IPS-20b (cell line): Measurements from ENCODE around the gene ARAF.
A peak's percentile ranks its signal among the peaks of the same experiment; 100 is the strongest.

Experiments used
- H3K27ac ChIP-seq: one replicate; pipeline ENCODE4 v1.5.1; 2013; ENCODE audit warnings: low read length
- H3K27me3 ChIP-seq: 2 replicates; pipeline ENCODE4 v1.6.1; 2013; ENCODE audit warnings: mild to moderate bottlenecking, low read length, inconsistent platforms; ENCODE audit not compliant: insufficient read depth
- H3K36me3 ChIP-seq: 2 replicates; pipeline ENCODE4 v1.6.1; 2013; ENCODE audit warnings: low read depth, mild to moderate bottlenecking, inconsistent platforms, low read length, moderate library complexity; ENCODE audit not compliant: insufficient read depth
- H3K4me1 ChIP-seq: 2 replicates; pipeline ENCODE4 v1.6.1; 2013; ENCODE audit warnings: mild to moderate bottlenecking, control low read depth, inconsistent platforms, low read length, moderate library complexity; ENCODE audit not compliant: insufficient read depth
- H3K4me3 ChIP-seq: 2 replicates; pipeline ENCODE4 v1.5.1; 2013; ENCODE audit warnings: mild to moderate bottlenecking, low read length, inconsistent platforms
- H3K9ac ChIP-seq: 2 replicates; pipeline ENCODE4 v1.6.1; 2013; ENCODE audit warnings: low read depth, mild to moderate bottlenecking, inconsistent platforms, low read length, moderate library complexity
- H3K9me3 ChIP-seq: 2 replicates; pipeline ENCODE4 v1.6.1; 2013; ENCODE audit warnings: mild to moderate bottlenecking, low read depth, low read length, inconsistent platforms; ENCODE audit not compliant: insufficient read depth

ARAF gene

DNA sequence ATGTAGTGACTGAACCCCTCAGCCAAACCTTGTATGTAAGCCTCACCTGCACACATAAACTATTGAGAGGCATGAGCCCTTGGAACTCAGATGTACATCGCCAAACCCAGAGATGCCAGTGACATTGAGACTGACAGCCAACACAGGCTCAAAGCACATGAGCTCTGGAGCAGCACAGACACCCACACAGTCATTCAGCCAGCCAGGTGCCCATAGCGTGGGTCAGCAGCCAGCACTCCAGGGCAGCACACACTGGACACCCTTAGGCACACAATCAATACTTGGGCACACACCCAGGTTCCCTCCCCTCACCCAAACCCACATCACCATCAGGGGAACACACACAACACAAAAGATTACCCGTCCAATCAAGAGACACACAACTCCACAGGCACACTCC, 16.9 kb downstream of the ARAF start:
- Histone ChIP-seq H3K36me3 (no peaks in the 10 kb centered on the region), H3K27ac (no peak overlapping the region), H3K27me3 (no peaks in the 10 kb centered on the region), H3K4me3 (no peak overlapping the region), H3K9me3 (no peaks in the 10 kb centered on the region), H3K9ac (no peak overlapping the region), H3K4me1 (peaks cover 4% of the 10 kb centered on the region; the same call in 1 of the 2 replicates)

DNA sequence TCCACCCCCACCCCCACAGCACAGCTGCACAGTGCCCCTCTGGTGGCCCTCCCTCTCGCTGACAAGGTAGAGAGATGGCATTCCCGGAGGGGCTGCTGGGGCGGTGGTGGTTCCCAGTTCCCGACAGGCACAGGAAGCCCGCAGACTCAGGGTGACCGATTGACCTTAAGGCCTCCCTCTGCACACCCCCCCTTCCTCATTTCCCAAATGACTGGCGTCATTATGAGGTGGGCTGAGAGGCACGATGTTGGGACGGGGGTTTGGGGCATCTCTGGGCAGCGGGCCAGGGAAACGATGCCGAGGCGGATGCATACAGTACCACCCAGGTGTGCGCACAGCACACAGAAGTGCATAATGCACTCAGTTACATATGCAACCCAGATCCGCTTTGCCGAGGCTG, 17.7 kb downstream of the ARAF start:
- no peaks in the 10 kb centered on the region for H3K27me3 ChIP-seq
- no peak overlapping the region for H3K4me3 ChIP-seq
- H3K4me1 ChIP-seq = no peaks in the 10 kb centered on the region; the same call in 1 of the 2 replicates
- no peaks in the 10 kb centered on the region for H3K9me3 ChIP-seq
- H3K36me3 ChIP-seq = no peaks in the 10 kb centered on the region
- H3K27ac ChIP-seq = no peak overlapping the region
- no peak overlapping the region for H3K9ac ChIP-seq

GRCh38 chrX:47579537-47579936, 18.5 kb downstream of the ARAF start:
- no peaks in the 10 kb centered on the region for H3K27me3 ChIP-seq
- no peak overlapping the region for H3K4me3 ChIP-seq
- H3K4me1 ChIP-seq = no peaks in the 10 kb centered on the region; the same call in 1 of the 2 replicates
- H3K27ac ChIP-seq = no peak overlapping the region
- no peak overlapping the region for H3K9ac ChIP-seq
- H3K36me3 ChIP-seq = no peaks in the 10 kb centered on the region
- no peaks in the 10 kb centered on the region for H3K9me3 ChIP-seq

DNA sequence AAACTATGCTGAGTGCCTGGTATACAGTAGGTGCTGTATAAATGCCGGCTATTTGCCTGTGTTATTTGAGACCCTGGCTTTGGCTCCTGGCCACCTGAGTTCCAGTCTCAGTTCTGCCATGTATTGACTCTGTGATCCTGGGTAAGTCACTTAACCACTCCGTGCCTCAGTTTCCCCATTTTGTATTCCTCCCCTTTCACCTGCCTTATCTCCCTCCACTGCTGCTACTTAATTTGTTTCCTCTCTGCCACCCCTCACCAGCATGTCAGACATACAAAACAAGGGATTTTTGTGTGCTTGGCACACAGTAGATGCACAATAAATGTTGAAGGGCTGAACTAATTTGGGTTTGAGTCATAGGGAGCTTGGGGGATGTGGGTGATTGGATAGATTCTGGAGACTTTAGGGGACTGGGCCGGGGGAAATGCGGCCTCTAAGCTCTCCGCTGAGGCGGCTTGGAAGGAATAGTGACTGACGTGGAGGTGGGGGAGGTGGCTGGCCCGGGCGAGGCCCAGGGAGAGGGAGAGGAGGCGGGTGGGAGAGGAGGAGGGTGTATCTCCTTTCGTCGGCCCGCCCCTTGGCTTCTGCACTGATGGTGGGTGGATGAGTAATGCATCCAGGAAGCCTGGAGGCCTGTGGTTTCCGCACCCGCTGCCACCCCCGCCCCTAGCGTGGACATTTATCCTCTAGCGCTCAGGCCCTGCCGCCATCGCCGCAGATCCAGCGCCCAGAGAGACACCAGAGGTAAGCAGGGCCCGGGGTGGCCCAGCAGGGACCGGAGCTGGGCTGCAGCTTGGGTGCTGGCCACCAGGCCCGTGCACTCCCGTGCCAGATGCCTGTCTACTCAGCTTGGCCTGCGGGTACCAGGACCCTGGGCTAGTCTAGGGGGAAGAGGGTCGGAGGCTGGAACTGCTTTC, 21.0 kb downstream of the ARAF start, which contains the start of gene TIMP1:
Gene TIMP1 (plus strand): TSS at position 706 of the 917 bp plus-strand sequence. CDS start 980 bp downstream, outside the sequence.
- Histone ChIP-seq H3K4me1 (no peaks in the 10 kb centered on the region; the same call in 1 of the 2 replicates), H3K27me3 (no peaks in the 10 kb centered on the region), H3K27ac (peak within 1 kb of the TSS; percentile 65), H3K9ac (peak within 1 kb of the TSS; percentile 68; the same call in 1 of the 2 replicates), H3K4me3 (peak within 1 kb of the TSS; percentile 62), H3K36me3 (no peaks in the 10 kb centered on the region), H3K9me3 (no peaks in the 10 kb centered on the region)

DNA sequence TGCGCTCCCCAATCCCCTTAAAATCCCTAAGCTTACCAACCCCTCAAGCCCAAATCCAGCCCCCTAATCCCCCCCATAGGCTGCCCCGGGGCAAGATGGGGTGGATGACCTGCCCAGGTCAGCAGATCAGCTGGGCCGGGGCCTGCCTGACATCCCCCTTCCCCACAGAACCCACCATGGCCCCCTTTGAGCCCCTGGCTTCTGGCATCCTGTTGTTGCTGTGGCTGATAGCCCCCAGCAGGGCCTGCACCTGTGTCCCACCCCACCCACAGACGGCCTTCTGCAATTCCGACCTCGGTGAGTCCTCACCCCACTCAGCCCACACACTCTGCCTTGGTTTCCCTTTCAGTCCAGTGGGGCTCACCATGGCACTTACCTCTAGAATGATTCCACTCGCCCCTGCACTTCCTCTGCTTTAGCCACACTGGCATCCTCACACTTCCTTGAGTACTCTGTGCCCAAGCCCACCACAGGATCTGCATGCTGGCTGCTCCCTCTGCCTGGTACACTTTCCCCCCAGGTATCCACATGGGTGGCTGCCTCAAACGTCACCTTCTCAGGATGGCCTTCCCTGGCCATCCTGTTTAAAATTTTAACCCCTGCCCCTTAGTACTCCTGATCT, 22.3 kb downstream of the ARAF start:
- Histone ChIP-seq H3K27ac (no peak overlapping the region), H3K27me3 (no peaks in the 10 kb centered on the region), H3K4me1 (no peaks in the 10 kb centered on the region; the same call in 1 of the 2 replicates), H3K9ac (no peak overlapping the region), H3K9me3 (no peaks in the 10 kb centered on the region), H3K36me3 (no peaks in the 10 kb centered on the region), H3K4me3 (no peak overlapping the region)

DNA sequence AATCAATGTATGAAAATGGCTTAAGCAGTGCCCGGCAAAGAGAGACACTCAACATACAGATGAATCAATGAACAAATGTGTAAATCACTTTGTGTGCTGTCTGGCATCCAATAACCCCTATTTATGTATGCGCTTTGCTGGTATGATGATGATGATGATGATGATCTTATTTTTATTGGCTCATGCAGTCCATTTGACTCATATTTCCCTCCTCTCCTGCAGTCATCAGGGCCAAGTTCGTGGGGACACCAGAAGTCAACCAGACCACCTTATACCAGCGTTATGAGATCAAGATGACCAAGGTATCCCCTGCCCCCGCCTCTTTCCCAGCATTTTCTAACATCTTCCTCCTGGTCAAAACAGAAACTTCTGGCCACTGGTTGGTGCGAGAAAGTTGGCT, 23.7 kb downstream of the ARAF start:
- Histone ChIP-seq H3K9ac (no peak overlapping the region), H3K4me1 (no peaks in the 10 kb centered on the region; the same call in 1 of the 2 replicates), H3K9me3 (no peaks in the 10 kb centered on the region), H3K27ac (no peak overlapping the region), H3K36me3 (no peaks in the 10 kb centered on the region), H3K4me3 (no peak overlapping the region), H3K27me3 (no peaks in the 10 kb centered on the region)

DNA sequence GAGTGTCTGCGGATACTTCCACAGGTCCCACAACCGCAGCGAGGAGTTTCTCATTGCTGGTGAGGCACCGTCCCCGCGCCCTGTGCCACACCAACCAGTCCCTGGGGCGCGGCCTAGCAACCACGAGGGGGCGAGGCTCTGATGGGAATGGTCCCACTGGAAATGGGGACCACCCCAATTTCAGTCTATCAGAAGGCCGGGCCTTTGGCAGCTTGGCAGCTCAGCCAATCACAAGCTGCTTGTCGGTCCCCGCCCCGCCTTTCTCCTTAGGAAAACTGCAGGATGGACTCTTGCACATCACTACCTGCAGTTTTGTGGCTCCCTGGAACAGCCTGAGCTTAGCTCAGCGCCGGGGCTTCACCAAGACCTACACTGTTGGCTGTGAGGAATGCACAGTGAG, 24.3 kb downstream of the ARAF start:
- Histone ChIP-seq H3K9me3 (no peaks in the 10 kb centered on the region), H3K36me3 (no peaks in the 10 kb centered on the region)

DNA sequence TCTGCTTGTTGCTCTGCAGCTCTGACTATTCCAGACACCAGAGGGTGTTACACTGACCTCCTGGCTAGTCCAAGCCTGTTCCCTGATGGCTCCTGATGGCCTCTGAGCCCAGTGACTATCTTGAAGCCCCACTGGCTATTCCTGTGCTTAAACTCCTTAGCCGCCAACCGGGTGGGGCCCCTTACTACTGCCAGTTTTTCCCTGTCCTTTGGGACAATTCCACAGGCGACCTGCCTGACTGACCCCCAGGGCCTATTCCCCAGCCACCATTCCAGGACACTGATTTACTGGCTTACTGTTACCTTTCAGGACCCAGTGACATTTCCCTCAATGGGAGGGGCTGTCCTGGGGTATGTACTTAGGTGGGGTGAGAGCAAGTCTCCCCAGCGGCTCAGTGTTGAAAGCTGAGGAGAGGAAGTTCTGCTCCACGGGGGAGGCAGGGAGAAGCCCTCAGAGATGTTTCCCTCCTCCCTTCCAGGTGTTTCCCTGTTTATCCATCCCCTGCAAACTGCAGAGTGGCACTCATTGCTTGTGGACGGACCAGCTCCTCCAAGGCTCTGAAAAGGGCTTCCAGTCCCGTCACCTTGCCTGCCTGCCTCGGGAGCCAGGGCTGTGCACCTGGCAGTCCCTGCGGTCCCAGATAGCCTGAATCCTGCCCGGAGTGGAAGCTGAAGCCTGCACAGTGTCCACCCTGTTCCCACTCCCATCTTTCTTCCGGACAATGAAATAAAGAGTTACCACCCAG, 25.2 kb downstream of the ARAF start:
- Histone ChIP-seq H3K4me1 (no peaks in the 10 kb centered on the region; the same call in 1 of the 2 replicates), H3K27me3 (no peaks in the 10 kb centered on the region), H3K27ac (no peak overlapping the region), H3K9ac (no peak overlapping the region), H3K4me3 (no peak overlapping the region), H3K9me3 (no peaks in the 10 kb centered on the region), H3K36me3 (no peaks in the 10 kb centered on the region)

More for the DNA sequence above, 24.3 kb downstream of the ARAF start:
- Histone ChIP-seq H3K27me3 (no peaks in the 10 kb centered on the region), H3K4me3 (no peak overlapping the region), H3K9ac (no peak overlapping the region), H3K4me1 (no peaks in the 10 kb centered on the region; the same call in 1 of the 2 replicates), H3K27ac (no peak overlapping the region)

DNA sequence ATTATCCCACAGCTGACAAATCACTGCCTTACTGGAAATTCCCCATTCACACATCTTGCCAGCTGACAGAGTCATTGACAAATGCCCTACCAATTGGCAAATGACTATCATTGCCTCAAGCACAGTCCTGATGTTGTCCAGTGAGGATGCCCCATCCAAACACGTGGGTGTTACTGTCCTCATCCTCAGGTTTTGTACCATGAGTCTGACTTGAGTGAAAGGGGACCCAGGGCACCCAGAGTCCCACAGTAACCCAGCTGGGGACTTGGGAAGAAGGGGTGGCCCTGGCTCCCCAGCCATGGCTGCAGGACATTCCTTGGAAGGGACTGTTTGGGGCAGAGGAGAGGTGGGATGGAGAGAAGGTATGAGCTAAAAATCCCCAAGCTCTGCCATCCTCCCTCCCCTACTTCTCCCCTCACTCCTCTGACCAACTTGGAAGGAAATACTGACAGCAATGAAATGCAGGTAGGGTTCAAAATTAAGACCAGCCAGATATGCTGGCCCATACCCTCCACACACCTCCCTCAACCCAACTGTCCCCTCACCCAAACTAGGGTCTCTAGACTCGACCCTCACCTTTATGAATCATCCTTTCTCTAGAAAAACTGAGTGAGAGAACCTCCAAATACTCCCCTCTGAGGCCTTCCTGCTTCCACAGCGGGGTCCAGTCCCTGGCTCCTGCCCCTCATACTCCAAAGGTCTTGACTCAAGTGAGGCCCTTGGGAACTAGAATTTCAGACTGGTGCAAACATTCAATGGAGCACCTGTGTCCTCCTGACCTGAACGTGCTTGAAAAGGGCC, 26.3 kb downstream of the ARAF start:
- H3K4me3 ChIP-seq = no peak overlapping the region
- no peaks in the 10 kb centered on the region for H3K9me3 ChIP-seq
- no peaks in the 10 kb centered on the region for H3K27me3 ChIP-seq

GRCh38 chrX:47587906-47588735, 27.1 kb downstream of the ARAF start:
- Histone ChIP-seq H3K27me3 (no peaks in the 10 kb centered on the region), H3K4me1 (no peaks in the 10 kb centered on the region; the same call in 1 of the 2 replicates), H3K4me3 (no peak overlapping the region), H3K27ac (no peak overlapping the region), H3K36me3 (no peaks in the 10 kb centered on the region), H3K9ac (no peak overlapping the region), H3K9me3 (no peaks in the 10 kb centered on the region)

More for the DNA sequence above, 26.3 kb downstream of the ARAF start:
- Histone ChIP-seq H3K27ac (no peak overlapping the region), H3K4me1 (no peaks in the 10 kb centered on the region; the same call in 1 of the 2 replicates), H3K9ac (no peak overlapping the region), H3K36me3 (no peaks in the 10 kb centered on the region)
